ENCODE measurements around the gene PREX1.
"Not testable (repeated sequence)": the region's sequence is repeated elsewhere in the genome, so short reads cannot be mapped to it uniquely, and the experiment has no call there.

PREX1 gene

DNA sequence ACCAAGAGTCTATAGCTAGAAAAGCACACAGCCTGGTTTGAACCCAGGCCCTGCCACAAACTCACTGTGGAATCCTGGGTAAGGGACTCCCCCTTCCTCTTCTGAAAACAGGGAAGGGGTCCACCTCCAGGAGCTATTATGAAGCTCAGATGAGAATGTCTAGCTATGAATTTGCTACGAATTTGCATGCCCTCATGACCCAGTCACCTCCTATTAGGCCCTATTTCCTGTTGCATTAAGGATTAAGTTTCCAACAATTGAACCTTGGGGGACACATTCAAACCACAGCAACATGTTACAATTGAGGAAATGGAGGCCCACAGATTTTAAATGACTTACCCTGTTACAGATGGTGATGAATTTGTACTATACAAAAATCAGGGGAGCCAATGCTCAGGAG is 46.2 kb downstream of the PREX1 start:
- DNase-seq = no peak
- Histone ChIP-seq H3K27ac (no peak overlapping the region), H3K27me3 (no peaks in the 10 kb centered on the region), H3K36me3 (no peaks in the 10 kb centered on the region), H3K9me3 (no peaks in the 10 kb centered on the region), H3K4me3 (no peak overlapping the region), H3K4me1 (peaks cover 0 to 15% (median 13%) of the 10 kb centered on the region in 4 donors)
- TF ChIP-seq, protein P1, sequence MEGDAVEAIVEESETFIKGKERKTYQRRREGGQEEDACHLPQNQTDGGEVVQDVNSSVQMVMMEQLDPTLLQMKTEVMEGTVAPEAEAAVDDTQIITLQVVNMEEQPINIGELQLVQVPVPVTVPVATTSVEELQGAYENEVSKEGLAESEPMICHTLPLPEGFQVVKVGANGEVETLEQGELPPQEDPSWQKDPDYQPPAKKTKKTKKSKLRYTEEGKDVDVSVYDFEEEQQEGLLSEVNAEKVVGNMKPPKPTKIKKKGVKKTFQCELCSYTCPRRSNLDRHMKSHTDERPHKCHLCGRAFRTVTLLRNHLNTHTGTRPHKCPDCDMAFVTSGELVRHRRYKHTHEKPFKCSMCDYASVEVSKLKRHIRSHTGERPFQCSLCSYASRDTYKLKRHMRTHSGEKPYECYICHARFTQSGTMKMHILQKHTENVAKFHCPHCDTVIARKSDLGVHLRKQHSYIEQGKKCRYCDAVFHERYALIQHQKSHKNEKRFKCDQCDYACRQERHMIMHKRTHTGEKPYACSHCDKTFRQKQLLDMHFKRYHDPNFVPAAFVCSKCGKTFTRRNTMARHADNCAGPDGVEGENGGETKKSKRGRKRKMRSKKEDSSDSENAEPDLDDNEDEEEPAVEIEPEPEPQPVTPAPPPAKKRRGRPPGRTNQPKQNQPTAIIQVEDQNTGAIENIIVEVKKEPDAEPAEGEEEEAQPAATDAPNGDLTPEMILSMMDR (IDR thresholded peaks at IDR 0.05) = no peak
- intact Hi-C loops (cut with DNase I; ENCODE audit: low total_unique reads) = no loop called here

DNA sequence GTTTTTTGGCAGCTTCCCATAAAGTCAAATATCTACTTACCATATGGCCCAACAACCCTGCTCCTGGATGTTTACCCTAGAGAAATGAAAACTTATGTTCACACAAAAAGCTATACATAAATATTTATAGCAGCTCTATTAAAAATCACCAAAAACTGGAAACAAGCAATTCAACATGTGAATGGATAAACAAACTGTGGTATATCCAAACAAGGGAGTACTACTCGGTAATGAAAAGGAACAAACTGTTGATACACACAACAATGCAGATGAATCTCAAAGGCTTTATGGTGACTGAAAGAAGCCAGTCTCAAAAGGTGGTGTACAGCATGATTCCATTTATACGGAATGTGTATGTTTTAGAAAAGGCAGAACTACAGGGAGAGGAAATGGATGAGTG is 48.4 kb downstream of the PREX1 start:
- Histone ChIP-seq H3K4me1 (peaks cover 0 to 19% (median 11%) of the 10 kb centered on the region in 4 donors), H3K36me3 (no peaks in the 10 kb centered on the region), H3K4me3 (no peak overlapping the region), H3K9me3 (no peaks in the 10 kb centered on the region), H3K27me3 (no peaks in the 10 kb centered on the region), H3K27ac (no peak overlapping the region)
- intact Hi-C loops (cut with DNase I; ENCODE audit: low total_unique reads) = no loop called here
- DNase-seq = no peak
- TF ChIP-seq, protein P1 (IDR thresholded peaks at IDR 0.05) = no peak

DNA sequence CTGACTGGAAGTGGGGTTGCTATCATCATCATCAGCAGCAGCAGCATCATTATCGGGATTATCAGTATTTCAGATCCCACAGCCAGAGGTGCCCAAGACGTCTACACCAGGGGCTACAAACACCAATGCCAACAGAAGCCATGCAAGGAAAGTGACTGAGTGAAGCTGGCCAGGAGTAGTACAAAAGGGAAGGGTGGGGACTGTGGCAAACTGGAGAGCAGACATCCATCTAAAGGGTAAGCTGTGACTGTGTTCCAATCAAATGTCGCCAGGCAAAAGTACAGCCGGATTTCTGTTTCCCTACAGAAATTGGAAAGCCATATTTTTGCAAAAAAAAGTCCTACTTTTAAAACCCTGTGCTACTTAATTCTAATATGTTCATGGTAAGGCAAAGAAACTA is 50.0 kb downstream of the PREX1 start:
- no peak overlapping the region for H3K4me3 ChIP-seq
- intact Hi-C loops (cut with DNase I; ENCODE audit: low total_unique reads) = no loop called here

DNA sequence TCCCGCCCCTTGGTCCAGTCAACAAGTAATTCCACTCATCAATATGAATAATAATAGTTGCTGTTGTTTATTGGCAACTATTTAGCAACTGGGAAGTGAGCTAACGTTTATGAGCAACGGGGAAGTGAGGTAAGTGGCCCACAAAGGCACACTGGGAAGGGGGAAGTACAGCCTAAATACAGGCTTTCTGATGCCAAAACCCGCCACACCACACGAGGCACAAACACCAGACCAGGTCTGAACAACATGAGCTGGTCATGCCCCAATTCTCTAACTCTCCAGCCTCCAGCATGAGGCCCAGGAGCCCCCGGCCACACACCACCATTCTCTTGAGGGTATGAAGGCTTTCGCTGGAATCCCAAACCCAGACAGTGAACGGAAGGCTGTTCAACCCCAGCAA is 50.8 kb downstream of the PREX1 start:
- Histone ChIP-seq H3K36me3 (no peaks in the 10 kb centered on the region), H3K9me3 (no peaks in the 10 kb centered on the region), H3K4me3 (no peak overlapping the region), H3K27me3 (no peaks in the 10 kb centered on the region), H3K27ac (no peak overlapping the region), H3K4me1 (peaks cover 0 to 8% (median 0%) of the 10 kb centered on the region in 4 donors)
- TF ChIP-seq, protein P1 (IDR thresholded peaks at IDR 0.05) = no peak
- DNase-seq = no peak
- intact Hi-C loops (cut with DNase I; ENCODE audit: low total_unique reads) = no loop called here

More for the DNA sequence above, 50.0 kb downstream of the PREX1 start:
- H3K27ac ChIP-seq = no peak overlapping the region
- TF ChIP-seq, protein P1 (IDR thresholded peaks at IDR 0.05) = no peak
- DNase-seq = no peak
- H3K4me1 ChIP-seq = peaks cover 0 to 8% (median 0%) of the 10 kb centered on the region in 4 donors
- H3K36me3 ChIP-seq = no peaks in the 10 kb centered on the region
- no peaks in the 10 kb centered on the region for H3K9me3 ChIP-seq
- no peaks in the 10 kb centered on the region for H3K27me3 ChIP-seq

DNA sequence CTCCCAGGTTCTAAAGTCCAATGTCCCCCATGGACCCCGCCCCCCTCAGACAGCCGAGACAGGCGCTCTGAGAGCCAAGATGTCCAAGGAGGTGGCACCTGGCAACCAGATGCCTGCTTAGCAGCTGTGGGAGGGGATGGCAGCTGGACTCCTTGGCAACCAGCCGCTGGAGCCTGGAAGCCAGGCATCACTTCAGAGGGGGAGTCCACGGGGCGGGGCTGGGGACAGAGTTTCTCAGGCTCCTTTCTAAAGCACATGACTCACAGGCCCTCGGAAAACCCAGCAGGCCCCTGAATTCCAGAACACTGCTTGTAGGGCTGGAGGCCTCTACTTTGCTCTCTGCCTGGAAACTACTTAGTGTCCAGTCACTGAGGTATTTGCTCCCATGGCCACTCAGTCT is 51.5 kb downstream of the PREX1 start:
- Histone ChIP-seq H3K36me3 (no peaks in the 10 kb centered on the region), H3K4me3 (no peak overlapping the region), H3K9me3 (no peaks in the 10 kb centered on the region), H3K4me1 (peaks cover 0 to 8% (median 0%) of the 10 kb centered on the region in 4 donors), H3K27me3 (no peaks in the 10 kb centered on the region), H3K27ac (no peak overlapping the region)
- intact Hi-C loops (cut with DNase I; ENCODE audit: low total_unique reads) = no loop called here
- DNase-seq = no peak
- TF ChIP-seq, protein P1 (IDR thresholded peaks at IDR 0.05) = no peak

DNA sequence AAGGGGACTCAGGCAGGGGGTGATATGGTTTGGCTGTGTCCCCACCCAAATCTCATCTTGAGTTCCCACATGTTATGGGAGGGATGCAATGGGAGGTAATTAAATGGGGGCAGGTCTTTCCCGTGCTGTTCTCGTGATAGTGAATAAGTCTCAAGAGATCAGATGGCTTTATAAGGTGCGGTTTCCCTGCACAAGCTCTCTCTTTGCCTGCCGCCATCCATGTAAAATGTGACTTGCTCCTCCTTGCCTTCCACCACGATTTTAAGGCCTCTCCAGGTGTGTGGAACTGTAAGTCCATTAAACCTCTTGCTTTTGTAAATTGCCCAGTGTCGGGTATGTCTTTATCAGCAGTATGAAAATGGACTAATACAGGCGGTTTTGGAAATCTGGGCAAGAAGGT is 52.3 kb downstream of the PREX1 start:
- H3K27me3 ChIP-seq; H3K4me1 ChIP-seq; DNase-seq; H3K36me3 ChIP-seq; H3K9me3 ChIP-seq; intact Hi-C loops (cut with DNase I; ENCODE audit: low total_unique reads); H3K4me3 ChIP-seq; H3K27ac ChIP-seq: not testable (repeated sequence)
